ENCODE results near the gene ULK2.
A peak's percentile ranks its signal among the peaks of the same experiment; 100 is the strongest.
"Not testable (repeated sequence)": the region's sequence is repeated elsewhere in the genome, so short reads cannot be mapped to it uniquely, and the experiment has no call there.

The ULK2 gene

GRCh38 chr17:19865021-19865420, 2.7 kb downstream of the ULK2 start:
- DNase-seq (ENCODE audit: low spot score), result no peak

GRCh38 chr17:19860647-19861177, 7.0 kb downstream of the ULK2 start:
- DNase-seq (ENCODE audit: low spot score), result not testable (repeated sequence)

GRCh38 chr17:19857640-19858039, 10.1 kb downstream of the ULK2 start:
- DNase-seq (ENCODE audit: low spot score), result no peak

GRCh38 chr17:19833914-19834313, 33.8 kb downstream of the ULK2 start:
- no peak for DNase-seq (ENCODE audit: low spot score)

GRCh38 chr17:19830061-19830460, 37.7 kb downstream of the ULK2 start:
- no peak for DNase-seq (ENCODE audit: low spot score)

GRCh38 chr17:19812407-19812806, 55.3 kb downstream of the ULK2 start:
- peak; percentile 10 for DNase-seq (ENCODE audit: low spot score)

- no peak for DNase-seq (ENCODE audit: low spot score)
These were observed 62.7 kb downstream of the ULK2 start for GRCh38 chr17:19805006-19805405.

- no peak for DNase-seq (ENCODE audit: low spot score)
These were observed 67.2 kb downstream of the ULK2 start for GRCh38 chr17:19800571-19800970.

- DNase-seq (ENCODE audit: low spot score), result no peak
These were observed 67.9 kb downstream of the ULK2 start for GRCh38 chr17:19799796-19800195.

GRCh38 chr17:19796457-19796856, 71.3 kb downstream of the ULK2 start:
- DNase-seq (ENCODE audit: low spot score), result no peak

GRCh38 chr17:19791918-19792550, 75.7 kb downstream of the ULK2 start:
- no peak for DNase-seq (ENCODE audit: low spot score)

GRCh38 chr17:19787733-19788357, 79.9 kb downstream of the ULK2 start:
- no peak for DNase-seq (ENCODE audit: low spot score)

- DNase-seq (ENCODE audit: low spot score), result no peak
These were observed 81.9 kb downstream of the ULK2 start for GRCh38 chr17:19785854-19786253.

- no peak for DNase-seq (ENCODE audit: low spot score)
These were observed 86.0 kb downstream of the ULK2 start for GRCh38 chr17:19781488-19782458.

GRCh38 chr17:19780846-19781245, 86.9 kb downstream of the ULK2 start:
- DNase-seq (ENCODE audit: low spot score), result no peak

GRCh38 chr17:19773534-19773933, 94.2 kb downstream of the ULK2 start:
- no peak for DNase-seq (ENCODE audit: low spot score)

GRCh38 chr17:19771971-19772630, 95.6 kb downstream of the ULK2 start:
- DNase-seq (ENCODE audit: low spot score), result peak; percentile 69

- no peak for DNase-seq (ENCODE audit: low spot score)
These were observed 96.6 kb downstream of the ULK2 start for GRCh38 chr17:19770985-19771735.

GRCh38 chr17:19769946-19770652, 97.6 kb downstream of the ULK2 start:
- DNase-seq (ENCODE audit: low spot score), result no peak

GRCh38 chr17:19768046-19768782, 99.5 kb downstream of the ULK2 start:
- no peak for DNase-seq (ENCODE audit: low spot score)
